ENCODE measurements around the gene THAP2.

THAP2 gene

GRCh38 chr12:71727958-71728357, 63.9 kb downstream of the THAP2 start:
- no peak overlapping the region for H3K4me3 ChIP-seq (ENCODE audit: low read length)
- DNase-seq (ENCODE audit: low read depth), result no peak
- TF ChIP-seq, protein P1, sequence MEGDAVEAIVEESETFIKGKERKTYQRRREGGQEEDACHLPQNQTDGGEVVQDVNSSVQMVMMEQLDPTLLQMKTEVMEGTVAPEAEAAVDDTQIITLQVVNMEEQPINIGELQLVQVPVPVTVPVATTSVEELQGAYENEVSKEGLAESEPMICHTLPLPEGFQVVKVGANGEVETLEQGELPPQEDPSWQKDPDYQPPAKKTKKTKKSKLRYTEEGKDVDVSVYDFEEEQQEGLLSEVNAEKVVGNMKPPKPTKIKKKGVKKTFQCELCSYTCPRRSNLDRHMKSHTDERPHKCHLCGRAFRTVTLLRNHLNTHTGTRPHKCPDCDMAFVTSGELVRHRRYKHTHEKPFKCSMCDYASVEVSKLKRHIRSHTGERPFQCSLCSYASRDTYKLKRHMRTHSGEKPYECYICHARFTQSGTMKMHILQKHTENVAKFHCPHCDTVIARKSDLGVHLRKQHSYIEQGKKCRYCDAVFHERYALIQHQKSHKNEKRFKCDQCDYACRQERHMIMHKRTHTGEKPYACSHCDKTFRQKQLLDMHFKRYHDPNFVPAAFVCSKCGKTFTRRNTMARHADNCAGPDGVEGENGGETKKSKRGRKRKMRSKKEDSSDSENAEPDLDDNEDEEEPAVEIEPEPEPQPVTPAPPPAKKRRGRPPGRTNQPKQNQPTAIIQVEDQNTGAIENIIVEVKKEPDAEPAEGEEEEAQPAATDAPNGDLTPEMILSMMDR (IDR thresholded peaks at IDR 0.05; ENCODE audit: insufficient read depth, low read depth, low read length, missing control alignments), result no peak
